Mammary epithelial cell (primary cell): ENCODE results near the gene MMP24.
"Not testable (repeated sequence)": the region's sequence is repeated elsewhere in the genome, so short reads cannot be mapped to it uniquely, and the experiment has no call there.

ENCODE experiments used
- CTCF ChIP-seq, 2 donors: IDR thresholded peaks in 1 of 2; conservative IDR thresholded peaks in 1 of 2; 2 replicates each; pipeline ENCODE4 v1.5.1; 2011 to 2012; ENCODE audit warnings: inconsistent platforms in 2 of 2, low read length in 2 of 2, mild to moderate bottlenecking in 2 of 2, control low read depth in 1 of 2, low read depth in 1 of 2; ENCODE audit not compliant: insufficient read depth in 1 of 2; ENCODE audit errors: extremely low read depth in 1 of 2
- EZH2 ChIP-seq: IDR thresholded peaks from 2 replicates; pipeline ENCODE4 v1.6.1; 2012; ENCODE audit warnings: low read length, inconsistent platforms, borderline replicate concordance

DNA sequence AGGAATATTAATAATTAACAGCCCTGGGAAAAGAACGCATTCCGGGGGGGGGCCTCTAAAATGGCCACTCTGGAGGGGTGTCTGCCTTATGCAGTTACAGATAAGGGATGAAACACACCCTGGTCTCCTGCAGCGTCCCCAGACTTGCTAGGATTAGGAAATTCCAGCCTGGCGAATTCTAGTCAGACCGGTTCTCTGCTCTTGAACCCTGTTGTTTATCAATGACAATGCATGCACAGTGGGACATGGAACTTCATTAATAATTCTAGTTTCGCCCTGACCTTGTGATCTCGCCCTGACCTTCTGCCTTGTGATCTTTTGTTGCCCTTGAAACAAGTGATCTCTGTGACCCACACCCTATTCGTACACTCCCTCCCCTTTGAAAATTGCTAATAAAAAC lies 37.3 kb upstream of the MMP24 start:
- not testable (repeated sequence) for TF ChIP-seq CTCF (conservative IDR thresholded peaks at IDR 0.05 in 1 of 2, IDR thresholded peaks at IDR 0.05 in 1 of 2; ENCODE audit: extremely low read depth in 1 of 2, insufficient read depth in 1 of 2, low read depth in 1 of 2, low read length in 2 of 2); EZH2
